Measurements from ENCODE around the gene MSTN.
"Not testable (repeated sequence)": the region's sequence is repeated elsewhere in the genome, so short reads cannot be mapped to it uniquely, and the experiment has no call there.

GRCh38 chr2:190034417-190034816 is 28.1 kb downstream of the MSTN start:
- not testable (repeated sequence) for TF ChIP-seq CTCF, POLR2A, POLR2AphosphoS5 (IDR thresholded peaks at IDR 0.05)

Measured in suprapubic skin (tissue), 4 donors.